GM23338 (cell line): Measurements from ENCODE around the gene TRIM71. TPM values are rescaled to one million over a fixed set of nuclear protein-coding genes. Genes with fewer than 3 reads are reported as not detected.
A peak's percentile ranks its signal among the peaks of the same experiment; 100 is the strongest.

Experiments used
- ATAC-seq: fragments of 200-7000 bp; cut with Tn5 transposase; 3 replicates; pipeline ENCODE4 v1.9.1; 2020
- DNase-seq: peaks from one replicate; pipeline ENCODE4 v3.0.0-alpha.2; 2015; ENCODE audit warnings: low spot score
- H2AFZ ChIP-seq: fragments of 200-600 bp; sonication (generic); 2 replicates; pipeline ENCODE4 v1.8.0; 2016; ENCODE audit warnings: antibody characterized with exemption, mild to moderate bottlenecking, moderate library complexity
- H3F3A ChIP-seq: fragments of 200-600 bp; sonication (generic); replicated peaks from 2 replicates; pipeline ENCODE4 v1.8.0; 2017; ENCODE audit warnings: antibody characterized with exemption, mixed run types, low read depth
- H3K27ac ChIP-seq: fragments of 200-600 bp; sonication (generic); 2 replicates; pipeline ENCODE4 v1.6.1; 2016; ENCODE audit warnings: low read depth
- H3K27me3 ChIP-seq: fragments of 200-600 bp; sonication (generic); 2 replicates; pipeline ENCODE4 v1.8.0; 2016; ENCODE audit warnings: mild to moderate bottlenecking, mixed run types, moderate library complexity; ENCODE audit not compliant: insufficient read depth
- H3K36me3 ChIP-seq: fragments of 200-600 bp; sonication (generic); 2 replicates; pipeline ENCODE4 v1.8.0; 2016; ENCODE audit warnings: mild to moderate bottlenecking; ENCODE audit not compliant: insufficient read depth
- H3K4me1 ChIP-seq: fragments of 200-600 bp; sonication (generic); 2 replicates; pipeline ENCODE4 v1.8.0; 2016; ENCODE audit warnings: mild to moderate bottlenecking, moderate library complexity; ENCODE audit not compliant: insufficient read depth
- H3K4me2 ChIP-seq: fragments of 200-600 bp; sonication (generic); 2 replicates; pipeline ENCODE4 v1.7.1; 2017; ENCODE audit warnings: mixed run types
- H3K4me3 ChIP-seq: fragments of 200-600 bp; sonication (generic); 2 replicates; pipeline ENCODE4 v1.6.1; 2016; ENCODE audit warnings: mixed run types
- H3K79me2 ChIP-seq: fragments of 200-600 bp; sonication (generic); replicated peaks from 2 replicates; pipeline ENCODE4 v1.8.0; 2017; ENCODE audit warnings: mild to moderate bottlenecking; ENCODE audit not compliant: insufficient read depth
- H3K9me2 ChIP-seq: fragments of 200-600 bp; sonication (generic); 2 replicates; pipeline ENCODE4 v1.8.0; 2017; ENCODE audit not compliant: insufficient read depth
- H4K20me1 ChIP-seq: fragments of 200-600 bp; sonication (generic); replicated peaks from 2 replicates; pipeline ENCODE4 v1.8.0; 2017; ENCODE audit warnings: mild to moderate bottlenecking; ENCODE audit not compliant: insufficient read depth
- H3K27ac Mint-ChIP-seq: 2 replicates; pipeline ENCODE4 v1.8.0; 2020; ENCODE audit warnings: inconsistent platforms, mild to moderate bottlenecking, moderate library complexity, mixed read lengths
- H3K27me3 Mint-ChIP-seq: 3 replicates; pipeline ENCODE4 v1.8.0; 2022; ENCODE audit warnings: low read depth, mild to moderate bottlenecking, moderate library complexity, mixed read lengths, inconsistent platforms; ENCODE audit not compliant: insufficient read depth, poor library complexity
- H3K36me3 Mint-ChIP-seq: 3 replicates; pipeline ENCODE4 v1.8.0; 2021; ENCODE audit warnings: low read depth, mild to moderate bottlenecking, inconsistent platforms, moderate library complexity, mixed read lengths
- H3K4me1 Mint-ChIP-seq: 3 replicates; pipeline ENCODE4 v1.8.0; 2020; ENCODE audit warnings: mild to moderate bottlenecking, inconsistent platforms, mixed read lengths
- H3K4me3 Mint-ChIP-seq: 3 replicates; pipeline ENCODE4 v1.8.0; 2021; ENCODE audit warnings: moderate library complexity, mild to moderate bottlenecking, inconsistent platforms, mixed read lengths
- H3K9me3 Mint-ChIP-seq: 3 replicates; pipeline ENCODE4 v1.8.0; 2020; ENCODE audit warnings: moderate library complexity, mild to moderate bottlenecking, inconsistent platforms, mixed read lengths
- CREB1 ChIP-seq: fragments of 250-450 bp; sonication (Bioruptor Pico); IDR thresholded peaks from 2 replicates; pipeline ENCODE4 v1.5.0; 2020; ENCODE audit warnings: low read depth, mild to moderate bottlenecking, moderate library complexity
- CTCF ChIP-seq, 2 experiments: fragments of 200-600 bp in 1 of 2; sonication (generic) in 1 of 2; conservative IDR thresholded peaks; 2 replicates each; pipeline versions ENCODE4 v1.5.1 to v1.6.1; 2016 to 2017; ENCODE audit warnings: antibody characterized with exemption in 2 of 2, low read depth in 2 of 2, mild to moderate bottlenecking in 2 of 2, moderate library complexity in 1 of 2
- EZH2 ChIP-seq: fragments of 200-600 bp; sonication (generic); IDR thresholded peaks from one replicate; pipeline ENCODE4 v1.8.0; 2017; ENCODE audit warnings: antibody characterized with exemption, mild to moderate bottlenecking, low read depth; ENCODE audit not compliant: unreplicated experiment
- JUNB ChIP-seq: IDR thresholded peaks from one replicate; pipeline ENCODE4 v1.6.1; 2016; ENCODE audit warnings: antibody characterized with exemption; ENCODE audit not compliant: unreplicated experiment
- NANOG ChIP-seq: IDR thresholded peaks from 2 replicates; pipeline ENCODE4 v1.6.1; 2016; ENCODE audit warnings: antibody characterized with exemption, borderline replicate concordance
- REST ChIP-seq: IDR thresholded peaks from one replicate; pipeline ENCODE4 v1.6.1; 2018; ENCODE audit warnings: antibody characterized with exemption; ENCODE audit not compliant: unreplicated experiment
- STAT1 ChIP-seq: IDR thresholded peaks from one replicate; pipeline ENCODE4 v1.6.1; 2016; ENCODE audit warnings: antibody characterized with exemption; ENCODE audit not compliant: unreplicated experiment
- ZNF114 ChIP-seq: fragments of 250-450 bp; sonication (Bioruptor Pico); IDR thresholded peaks from 2 replicates; pipeline ENCODE4 v1.5.0; 2020; ENCODE audit warnings: mild to moderate bottlenecking, moderate library complexity
- ZNF331 ChIP-seq: fragments of 250-450 bp; sonication (Bioruptor Pico); IDR thresholded peaks from 2 replicates; pipeline ENCODE4 v1.5.0; 2020; ENCODE audit warnings: low read depth, mild to moderate bottlenecking, moderate library complexity
- ZNF462 ChIP-seq: fragments of 250-450 bp; sonication (Bioruptor Pico); IDR thresholded peaks from 2 replicates; pipeline ENCODE4 v1.5.0; 2020; ENCODE audit warnings: mild to moderate bottlenecking, moderate library complexity
- polyA plus RNA-seq: library from polyadenylated mRNA; unstranded; fragments of >200 nt; fragmentation: Nextera tagmentation; extraction: Ambion mirVana; gene quantifications from 2 replicates; pipeline ENCODE4 v1.2.1, GENCODE V29; 2016
- total RNA-seq: library from RNA; depleted of rRNA; stranded (reverse); fragments of >200 nt; shearing (Covaris generic); gene quantifications from 2 replicates; pipeline ENCODE4 v1.2.3, GENCODE V29; 2014

Gene TRIM71
- total and polyA plus RNA-seq, 2 experiments from 2014 or later: 71.5 to 346 TPM

- H3K4me2 ChIP-seq: peak overlapping the region; percentile 76
- H3K36me3 ChIP-seq: peaks cover 16% of the 10 kb centered on the region
- Mint-ChIP-seq H3K4me1 (peaks cover 92% of the 10 kb centered on the region), H3K36me3 (peaks cover 49% of the 10 kb centered on the region), H3K9me3 (no peaks in the 10 kb centered on the region), H3K27ac (peak overlapping the region; percentile 85; the same call in 1 of the 2 replicates), H3K27me3 (peaks cover 44% of the 10 kb centered on the region), H3K4me3 (peak overlapping the region; percentile 48)
- peaks cover 100% of the 10 kb centered on the region for H3K4me1 ChIP-seq
- H3F3A ChIP-seq: peaks cover 50% of the 10 kb centered on the region
- peaks cover 100% of the 10 kb centered on the region for H4K20me1 ChIP-seq
- H2AFZ ChIP-seq: no peak overlapping the region
- ATAC-seq (no peak), DNase-seq (no peak)
- H3K9me2 ChIP-seq: no peaks in the 10 kb centered on the region
- peak overlapping the region; percentile 46; the same call in 1 of the 2 replicates for H3K4me3 ChIP-seq
- no peak for TF ChIP-seq NANOG
- TF ChIP-seq ZNF331: no peak
- TF ChIP-seq ZNF462: no peak
- peak overlapping the region; percentile 18; the same call in 1 of the 2 replicates for H3K27ac ChIP-seq
- H3K27me3 ChIP-seq: no peaks in the 10 kb centered on the region
- peaks cover 100% of the 10 kb centered on the region for H3K79me2 ChIP-seq
Observed at GRCh38 chr3:32852146-32852545, 34.3 kb downstream of the TRIM71 start.

GRCh38 chr3:32855350-32855953 lies 37.7 kb downstream of the TRIM71 start:
- Histone ChIP-seq H2AFZ (no peak overlapping the region), H3K4me2 (peak overlapping the region; percentile 67; the same call in 1 of the 2 replicates), H3K27ac (peak overlapping the region; percentile 76; the same call in 1 of the 2 replicates), H3K36me3 (peaks cover 19% of the 10 kb centered on the region), H3K9me2 (no peaks in the 10 kb centered on the region), H3K27me3 (no peaks in the 10 kb centered on the region), H4K20me1 (peaks cover 100% of the 10 kb centered on the region), H3K4me3 (no peak overlapping the region), H3F3A (peaks cover 58% of the 10 kb centered on the region), H3K4me1 (peaks cover 99% of the 10 kb centered on the region), H3K79me2 (peaks cover 100% of the 10 kb centered on the region)
- Mint-ChIP-seq H3K9me3 (no peaks in the 10 kb centered on the region), H3K4me1 (peaks cover 87% of the 10 kb centered on the region), H3K36me3 (peaks cover 56% of the 10 kb centered on the region), H3K27me3 (peaks cover 52% of the 10 kb centered on the region), H3K4me3 (peak overlapping the region; percentile 11; the same call in 1 of the 3 replicates), H3K27ac (no peak overlapping the region; the same call in 1 of the 2 replicates)
- ATAC-seq: peak; percentile 4
- no peak for DNase-seq
- no peak for TF ChIP-seq ZNF114
- no peak for TF ChIP-seq ZNF331
- no peak for TF ChIP-seq CREB1
- TF ChIP-seq JUNB: no peak
- no peak for TF ChIP-seq CTCF (conservative IDR thresholded peaks at IDR 0.05; ENCODE audit: low read depth in 2 of 2)
- no peak for TF ChIP-seq STAT1
- TF ChIP-seq EZH2: no peak
- TF ChIP-seq REST: no peak
